GM19099 (cell line): ENCODE data around the gene GOLGA3.
A peak's percentile ranks its signal among the peaks of the same experiment; 100 is the strongest.

Source experiments
- POLR2A ChIP-seq: IDR thresholded peaks from 3 replicates; pipeline ENCODE4 v1.6.1; 2011; ENCODE audit warnings: low read depth; ENCODE audit not compliant: insufficient read length; ENCODE audit errors: extremely low read depth

GOLGA3 gene

GRCh38 chr12:132828706-132829534, at the start of gene GOLGA3:
TSS of gene GOLGA3 (minus strand) at chr12:132828869. CDS start at chr12:132822128, 6,741 bp downstream.
- TF ChIP-seq POLR2A = peak; percentile 88

- no peak for TF ChIP-seq POLR2A
Observed at GRCh38 chr12:132874175-132874574, 45.5 kb upstream of the GOLGA3 start.

- no peak for TF ChIP-seq POLR2A
Observed at GRCh38 chr12:132873724-132874123, 45.1 kb upstream of the GOLGA3 start.

- no peak for TF ChIP-seq POLR2A
Observed at GRCh38 chr12:132872975-132873421, 44.3 kb upstream of the GOLGA3 start.

- no peak for TF ChIP-seq POLR2A
Observed at GRCh38 chr12:132872073-132872855, 43.6 kb upstream of the GOLGA3 start.

- no peak for TF ChIP-seq POLR2A
Observed at GRCh38 chr12:132869551-132869950, 40.9 kb upstream of the GOLGA3 start.

GRCh38 chr12:132866251-132866828, 37.7 kb upstream of the GOLGA3 start:
- TF ChIP-seq POLR2A = no peak

- no peak for TF ChIP-seq POLR2A
Observed at GRCh38 chr12:132861558-132861957, 32.9 kb upstream of the GOLGA3 start.

GRCh38 chr12:132858718-132859266, 30.1 kb upstream of the GOLGA3 start:
- no peak for TF ChIP-seq POLR2A

- no peak for TF ChIP-seq POLR2A
Observed at GRCh38 chr12:132856581-132856980, 27.9 kb upstream of the GOLGA3 start.

GRCh38 chr12:132853285-132854092, 24.8 kb upstream of the GOLGA3 start:
- TF ChIP-seq POLR2A = no peak

GRCh38 chr12:132852496-132852895, 23.8 kb upstream of the GOLGA3 start:
- no peak for TF ChIP-seq POLR2A

GRCh38 chr12:132851465-132851864, 22.8 kb upstream of the GOLGA3 start:
- no peak for TF ChIP-seq POLR2A

- TF ChIP-seq POLR2A = no peak
Observed at GRCh38 chr12:132850291-132850690, 21.6 kb upstream of the GOLGA3 start.

GRCh38 chr12:132848521-132848920, 19.9 kb upstream of the GOLGA3 start:
- no peak for TF ChIP-seq POLR2A
